Measurements from ENCODE around the gene RHBDD3. TPM values are rescaled to one million over a fixed set of nuclear protein-coding genes. Genes with fewer than 3 reads are reported as not detected.

The RHBDD3 gene
- total and polyA plus RNA-seq, 2 donors (not counting 1 experiment from before 2014, with no cell fraction given) = 11.9 to 12.5 TPM

DNA sequence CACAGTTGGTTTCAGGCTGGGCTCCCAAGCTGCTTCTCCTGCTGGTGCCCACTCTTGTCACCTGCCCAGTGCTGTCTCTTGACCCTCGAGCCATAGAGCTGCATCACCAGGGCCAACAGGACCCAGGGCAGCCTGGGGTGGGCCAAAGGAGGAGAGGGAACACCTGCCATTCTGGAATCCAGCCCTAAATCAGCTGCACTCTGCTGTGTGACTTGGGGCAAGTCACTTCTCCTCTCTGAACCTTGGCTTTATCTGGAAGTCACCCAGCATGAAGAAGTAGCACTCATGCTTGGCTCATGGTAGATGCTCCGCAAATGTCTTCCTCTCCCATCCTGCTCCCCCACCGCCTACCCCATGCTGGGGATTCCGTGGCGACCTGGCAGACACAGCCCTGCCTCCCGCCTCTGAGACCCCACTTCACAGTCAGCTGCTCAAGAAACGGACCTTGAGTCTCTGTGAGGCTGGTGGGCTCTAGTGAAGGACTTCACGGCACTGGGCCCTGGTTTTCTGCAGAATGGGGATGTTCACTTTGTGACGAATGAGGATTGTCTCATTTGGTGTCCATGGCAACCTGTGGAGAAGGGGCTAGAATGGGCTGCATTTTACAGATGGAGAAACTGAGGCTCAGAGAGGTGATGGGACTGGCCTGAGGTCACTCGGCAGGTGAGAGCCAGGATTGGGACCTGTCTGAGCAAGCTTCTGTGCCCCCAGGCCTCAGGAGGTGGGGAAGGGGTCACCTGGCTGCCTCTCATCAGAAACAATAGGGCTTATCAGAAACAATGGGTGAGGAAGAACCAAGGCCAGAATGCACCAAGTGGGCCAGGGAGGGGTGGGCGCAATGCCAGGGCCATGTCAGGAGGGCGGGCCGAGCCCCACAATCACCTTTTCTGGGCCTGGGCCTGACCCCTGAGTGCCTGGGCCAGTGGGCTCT lies 49.7 kb downstream of the RHBDD3 start:
- Histone ChIP-seq H3K4me2 (replicated peaks; ENCODE audit: low read depth, low read length, poor library complexity, severe bottlenecking) (no peak overlapping the region), H3K9ac (ENCODE audit: low read length) (no peak overlapping the region), H3K4me1 (ENCODE audit: control insufficient read depth in 2 of 2, insufficient read depth in 2 of 2, low read length in 2 of 2) (no peaks in the 10 kb centered on the region), H3K79me2 (ENCODE audit: control insufficient read depth, insufficient read depth, low read length) (no peaks in the 10 kb centered on the region), H2AFZ (ENCODE audit: insufficient read depth, low read depth, low read length, poor library complexity, severe bottlenecking) (no peak overlapping the region), H3K27me3 (replicated peaks in 1 of 4; ENCODE audit: control extremely low read depth in 1 of 4, control insufficient read depth in 3 of 4, insufficient read depth in 4 of 4, low read length in 3 of 4) (peaks cover 0 to 27% (median 3%) of the 10 kb centered on the region in 4 experiments), H3K9me3 (ENCODE audit: control extremely low read depth in 1 of 3, control insufficient read depth in 2 of 3, insufficient read depth in 1 of 3, low read length in 2 of 3) (no peaks in the 10 kb centered on the region), H3K4me3 (ENCODE audit: control extremely low read depth in 1 of 5, extremely low read depth in 1 of 5, insufficient read depth in 1 of 5, low read depth in 2 of 5, low read length in 4 of 5) (no peak overlapping the region), H3K36me3 (replicated peaks in 1 of 2; ENCODE audit: control extremely low read depth in 1 of 2, control insufficient read depth in 1 of 2, extremely low read depth in 1 of 2, insufficient read depth in 2 of 2, low read length in 1 of 2) (no peaks in the 10 kb centered on the region), H3K27ac (ENCODE audit: low read length in 2 of 2) (no peak overlapping the region), H4K20me1 (ENCODE audit: control insufficient read depth, insufficient read depth, low read length, poor library complexity, severe bottlenecking) (no peaks in the 10 kb centered on the region)
- ATAC-seq (ENCODE audit: low read depth) = no peak
- no peak overlapping the region for H3K27ac Mint-ChIP-seq
- H3K27me3 Mint-ChIP-seq = peaks cover 34% of the 10 kb centered on the region
- ChIA-PET POLR2A (no interaction called here), CTCF (no interaction called here)
- no peaks in the 10 kb centered on the region for H3K4me1 Mint-ChIP-seq
- 81% methylated on average over 13 of the region's 13 CpGs for WGBS (ENCODE audit: insufficient coverage)
- TF ChIP-seq EZH2 (IDR thresholded peaks at IDR 0.05; ENCODE audit: borderline replicate concordance, insufficient read depth, low read depth, low read length, poor library complexity, severe bottlenecking) (no peak), CTCF (IDR thresholded peaks at IDR 0.05) (no peak)
- no peaks in the 10 kb centered on the region for H3K9me3 Mint-ChIP-seq (ENCODE audit: insufficient read depth)
- no peak for DNase-seq
- no peak overlapping the region for H3K4me3 Mint-ChIP-seq
- intact Hi-C loops (cut with micrococcal nuclease) = no loop called here

Data from B cell (primary cell).